Trophoblast cell (in vitro differentiated cells and primary cell): ENCODE measurements around the gene ASPRV1. TPM values are rescaled to one million over a fixed set of nuclear protein-coding genes. Genes with fewer than 3 reads are reported as not detected.

Experiments used
- DNase-seq, 2 donors: peaks; one replicate each; pipeline ENCODE4 v3.0.0-alpha.2; 2016
- H2AFZ ChIP-seq: 2 replicates; pipeline ENCODE4 v1.6.1; 2013; ENCODE audit warnings: low read length, moderate library complexity, mild to moderate bottlenecking; ENCODE audit not compliant: insufficient read depth, poor library complexity
- H2AK5ac ChIP-seq: 2 replicates; pipeline ENCODE4 v1.6.1; 2013; ENCODE audit warnings: mild to moderate bottlenecking, low read length
- H2BK120ac ChIP-seq: 2 replicates; pipeline ENCODE4 v1.6.1; 2013; ENCODE audit warnings: low read length, mild to moderate bottlenecking, moderate library complexity; ENCODE audit not compliant: insufficient read depth, poor library complexity
- H2BK12ac ChIP-seq: 2 replicates; pipeline ENCODE4 v1.6.1; 2013; ENCODE audit warnings: mild to moderate bottlenecking, low read length, moderate library complexity
- H2BK5ac ChIP-seq: 2 replicates; pipeline ENCODE4 v1.6.1; 2013; ENCODE audit warnings: low read length, low read depth, moderate library complexity, mild to moderate bottlenecking; ENCODE audit not compliant: poor library complexity
- H3K14ac ChIP-seq: 2 replicates; pipeline ENCODE4 v1.6.1; 2013; ENCODE audit warnings: mild to moderate bottlenecking, low read length
- H3K18ac ChIP-seq: 2 replicates; pipeline ENCODE4 v1.6.1; 2013; ENCODE audit warnings: mild to moderate bottlenecking, low read length
- H3K23ac ChIP-seq: 2 replicates; pipeline ENCODE4 v1.6.1; 2013; ENCODE audit warnings: low read length
- H3K27ac ChIP-seq: 2 replicates; pipeline ENCODE4 v1.5.1; 2013; ENCODE audit warnings: low read depth, mild to moderate bottlenecking, inconsistent platforms, low read length, moderate library complexity
- H3K27me3 ChIP-seq: 2 replicates; pipeline ENCODE4 v1.6.1; 2013; ENCODE audit warnings: inconsistent platforms, mild to moderate bottlenecking, low read length, moderate library complexity; ENCODE audit not compliant: insufficient read depth
- H3K36me3 ChIP-seq, 2 experiments: 1 replicate in 1 of 2; 2 replicates in 1 of 2; pipeline ENCODE4 v1.6.1; 2013; ENCODE audit warnings: low read length in 2 of 2, mild to moderate bottlenecking in 2 of 2, moderate library complexity in 1 of 2; ENCODE audit not compliant: insufficient read depth in 2 of 2, control insufficient read depth in 1 of 2
- H3K4ac ChIP-seq: 2 replicates; pipeline ENCODE4 v1.6.1; 2013; ENCODE audit warnings: low read depth, mild to moderate bottlenecking, low read length, moderate library complexity
- H3K4me1 ChIP-seq, 2 experiments: 1 replicate in 1 of 2; 2 replicates in 1 of 2; pipeline ENCODE4 v1.6.1; 2013; ENCODE audit warnings: low read length in 2 of 2, mild to moderate bottlenecking in 2 of 2, moderate library complexity in 1 of 2; ENCODE audit not compliant: insufficient read depth in 2 of 2, control insufficient read depth in 1 of 2
- H3K4me2 ChIP-seq: 2 replicates; pipeline ENCODE4 v1.6.1; 2013; ENCODE audit warnings: inconsistent platforms, mild to moderate bottlenecking, low read length, moderate library complexity
- H3K4me3 ChIP-seq: 2 replicates; pipeline ENCODE4 v1.5.1; 2013; ENCODE audit warnings: mild to moderate bottlenecking, low read depth, low read length, inconsistent platforms
- H3K79me1 ChIP-seq: one replicate; pipeline ENCODE4 v1.6.1; 2013; ENCODE audit warnings: low read length
- H3K79me2 ChIP-seq: 2 replicates; pipeline ENCODE4 v1.6.1; 2013; ENCODE audit warnings: low read length, mild to moderate bottlenecking; ENCODE audit not compliant: control insufficient read depth, insufficient read depth, poor library complexity
- H3K9ac ChIP-seq: 2 replicates; pipeline ENCODE4 v1.6.1; 2013; ENCODE audit warnings: mild to moderate bottlenecking, low read length
- H3K9me3 ChIP-seq: 2 replicates; pipeline ENCODE4 v1.6.1; 2013; ENCODE audit warnings: low read depth, mild to moderate bottlenecking, control low read depth, inconsistent platforms, low read length; ENCODE audit not compliant: insufficient read depth
- H4K12ac ChIP-seq: 2 replicates; pipeline ENCODE4 v1.6.1; 2013; ENCODE audit warnings: low read depth, mild to moderate bottlenecking, low read length, moderate library complexity
- H4K8ac ChIP-seq: 2 replicates; pipeline ENCODE4 v1.6.1; 2013; ENCODE audit warnings: low read depth, mild to moderate bottlenecking, low read length, moderate library complexity
- H4K91ac ChIP-seq: one replicate; pipeline ENCODE4 v1.6.1; 2013; ENCODE audit warnings: low read depth, mild to moderate bottlenecking, low read length, moderate library complexity
- WGBS: extraction: QIAGEN DNeasy Blood & Tissue Kit; methylation state at CpG from one replicate; pipeline ENCODE4 v1.1.7; 2013; ENCODE audit warnings: missing lambda C conversion rate; ENCODE audit not compliant: insufficient read length, insufficient coverage; ENCODE audit errors: extremely low coverage; 5-methylcytosine and 5-hydroxymethylcytosine counted together
- polyA plus RNA-seq: library from polyadenylated mRNA; stranded (reverse); fragments of 200-250 nt; gene quantifications from 2 replicates; pipeline ENCODE4 v1.2.3, GENCODE V29; 2013

The ASPRV1 gene
- 0.16 and 0.22 TPM in 2 replicates for polyA plus RNA-seq

- H3K4me3 ChIP-seq: peak within 1 kb of the TSS; percentile 47
- no peak within 1 kb of the TSS for H2BK5ac ChIP-seq
- no peak within 1 kb of the TSS for H3K9ac ChIP-seq
- no peak within 1 kb of the TSS for H3K14ac ChIP-seq
- no peak for DNase-seq
- no peak within 1 kb of the TSS for H3K27ac ChIP-seq
- no peak within 1 kb of the TSS for H2AK5ac ChIP-seq
- no peak within 1 kb of the TSS for H3K4ac ChIP-seq
- H3K23ac ChIP-seq: no peak within 1 kb of the TSS
- H3K4me1 ChIP-seq: peaks cover 7% of the 10 kb centered on the region in 2 experiments
- no peak within 1 kb of the TSS for H2AFZ ChIP-seq
- no peaks in the 10 kb centered on the region for H3K36me3 ChIP-seq
- peaks cover 2% of the 10 kb centered on the region for H3K79me1 ChIP-seq
- H2BK120ac ChIP-seq: no peak within 1 kb of the TSS
- H3K9me3 ChIP-seq: no peaks in the 10 kb centered on the region
- no peak within 1 kb of the TSS for H4K12ac ChIP-seq
- H3K18ac ChIP-seq: no peak within 1 kb of the TSS
- H4K8ac ChIP-seq: no peak within 1 kb of the TSS
- no peaks in the 10 kb centered on the region for H3K27me3 ChIP-seq
- H2BK12ac ChIP-seq: no peak within 1 kb of the TSS
- no CpG with 5 or more reads among the region's 14 CpGs for WGBS
- no peak within 1 kb of the TSS for H3K4me2 ChIP-seq
- no peak within 1 kb of the TSS for H4K91ac ChIP-seq
- H3K79me2 ChIP-seq: no peaks in the 10 kb centered on the region
Observed at GRCh38 chr2:69961496-69961895, at the start of gene ASPRV1. TSS of gene ASPRV1 (minus strand) at chr2:69961631. CDS start at chr2:69961436, 195 bp downstream.

- Histone ChIP-seq H4K8ac (no peak overlapping the region), H3K4me1 (peaks cover 0 to 7% of the 10 kb centered on the region in 2 experiments)
- WGBS: no CpG with 5 or more reads among the region's 2 CpGs
Observed at GRCh38 chr2:70010576-70011111, 49.2 kb upstream of the ASPRV1 start.

GRCh38 chr2:70009762-70010575, 48.5 kb upstream of the ASPRV1 start:
- Histone ChIP-seq H3K27ac (no peak overlapping the region), H3K79me1 (peaks cover 2% of the 10 kb centered on the region), H3K4me1 (peaks cover 0 to 7% of the 10 kb centered on the region in 2 experiments), H2BK5ac (no peak overlapping the region), H3K9ac (no peak overlapping the region), H3K36me3 (no peaks in the 10 kb centered on the region), H3K4ac (no peak overlapping the region), H2BK120ac (no peak overlapping the region), H2AK5ac (no peak overlapping the region), H3K79me2 (no peaks in the 10 kb centered on the region), H3K14ac (no peak overlapping the region), H3K4me3 (no peak overlapping the region), H2BK12ac (no peak overlapping the region), H3K9me3 (no peaks in the 10 kb centered on the region), H2AFZ (no peak overlapping the region), H4K8ac (no peak overlapping the region), H4K91ac (peak overlapping the region; percentile 7), H3K18ac (no peak overlapping the region), H3K23ac (no peak overlapping the region), H3K4me2 (no peak overlapping the region), H4K12ac (no peak overlapping the region), H3K27me3 (no peaks in the 10 kb centered on the region)
- no CpG with 5 or more reads among the region's 12 CpGs for WGBS
- DNase-seq: peak; percentile 12 to 21

More at GRCh38 chr2:70010576-70011111, 49.2 kb upstream of the ASPRV1 start:
- H2AFZ ChIP-seq: no peak overlapping the region
- no peak overlapping the region for H3K9ac ChIP-seq
- no peak overlapping the region for H3K4me3 ChIP-seq
- no peak overlapping the region for H2BK12ac ChIP-seq
- DNase-seq: no peak
- no peaks in the 10 kb centered on the region for H3K27me3 ChIP-seq
- H3K4ac ChIP-seq: no peak overlapping the region
- no peak overlapping the region for H3K4me2 ChIP-seq
- H4K91ac ChIP-seq: no peak overlapping the region
- no peaks in the 10 kb centered on the region for H3K36me3 ChIP-seq
- no peak overlapping the region for H2BK120ac ChIP-seq
- H3K14ac ChIP-seq: no peak overlapping the region
- H3K9me3 ChIP-seq: no peaks in the 10 kb centered on the region
- no peak overlapping the region for H3K27ac ChIP-seq
- H3K23ac ChIP-seq: no peak overlapping the region
- H2BK5ac ChIP-seq: no peak overlapping the region
- peaks cover 2% of the 10 kb centered on the region for H3K79me1 ChIP-seq
- no peaks in the 10 kb centered on the region for H3K79me2 ChIP-seq
- H3K18ac ChIP-seq: no peak overlapping the region
- H4K12ac ChIP-seq: no peak overlapping the region
- no peak overlapping the region for H2AK5ac ChIP-seq

GRCh38 chr2:70008290-70008689, 46.9 kb upstream of the ASPRV1 start:
- Histone ChIP-seq H2BK5ac (no peak overlapping the region), H3K18ac (no peak overlapping the region), H3K27ac (no peak overlapping the region), H4K12ac (no peak overlapping the region), H3K23ac (no peak overlapping the region), H4K8ac (no peak overlapping the region), H3K14ac (no peak overlapping the region), H2AFZ (no peak overlapping the region), H3K4me3 (no peak overlapping the region), H2BK120ac (no peak overlapping the region), H2AK5ac (no peak overlapping the region), H2BK12ac (no peak overlapping the region), H3K27me3 (no peaks in the 10 kb centered on the region), H3K4me1 (peaks cover 0 to 7% of the 10 kb centered on the region in 2 experiments), H3K79me1 (peaks cover 2% of the 10 kb centered on the region), H3K9me3 (no peaks in the 10 kb centered on the region), H3K9ac (no peak overlapping the region), H4K91ac (no peak overlapping the region), H3K79me2 (no peaks in the 10 kb centered on the region), H3K4me2 (no peak overlapping the region), H3K36me3 (no peaks in the 10 kb centered on the region), H3K4ac (no peak overlapping the region)
- no peak for DNase-seq
- WGBS: no CpG with 5 or more reads among the region's 3 CpGs
